ENCODE data around the gene DOCK8. TPM values are rescaled to one million over a fixed set of nuclear protein-coding genes. Genes with fewer than 3 reads are reported as not detected.
A peak's percentile ranks its signal among the peaks of the same experiment; 100 is the strongest.

DOCK8 gene
- total RNA-seq, 6 experiments from 2014 or later = 5.8 to 20.5 (median 9.5) TPM

DNA sequence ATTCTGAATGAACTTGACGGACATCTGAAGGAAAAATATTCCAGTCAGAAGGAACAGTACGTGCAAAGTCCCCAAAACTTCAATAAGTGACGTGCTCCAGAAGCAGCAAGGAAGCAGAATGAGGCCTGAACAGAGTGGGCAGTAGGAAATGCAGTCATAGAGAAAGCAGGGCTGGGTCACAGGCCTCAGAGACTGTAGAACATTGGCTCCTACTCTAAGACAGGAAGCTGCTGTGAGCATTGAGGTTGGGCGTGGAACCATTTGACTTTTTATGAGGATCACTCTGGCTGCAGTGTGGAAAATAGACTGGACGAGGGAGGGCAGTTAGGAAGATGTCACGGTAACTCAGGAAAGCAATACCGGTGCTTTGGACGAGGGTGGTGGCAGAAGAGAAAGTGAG, 64.0 kb downstream of the DOCK8 start:
- no peaks in the 10 kb centered on the region for H3K27me3 ChIP-seq
- no peaks in the 10 kb centered on the region for H3K36me3 ChIP-seq
- DNase-seq (no peak), ATAC-seq (peak; percentile 56 to 70 (median 66))
- no peak overlapping the region for H3K27ac ChIP-seq
- TF ChIP-seq, protein P1, sequence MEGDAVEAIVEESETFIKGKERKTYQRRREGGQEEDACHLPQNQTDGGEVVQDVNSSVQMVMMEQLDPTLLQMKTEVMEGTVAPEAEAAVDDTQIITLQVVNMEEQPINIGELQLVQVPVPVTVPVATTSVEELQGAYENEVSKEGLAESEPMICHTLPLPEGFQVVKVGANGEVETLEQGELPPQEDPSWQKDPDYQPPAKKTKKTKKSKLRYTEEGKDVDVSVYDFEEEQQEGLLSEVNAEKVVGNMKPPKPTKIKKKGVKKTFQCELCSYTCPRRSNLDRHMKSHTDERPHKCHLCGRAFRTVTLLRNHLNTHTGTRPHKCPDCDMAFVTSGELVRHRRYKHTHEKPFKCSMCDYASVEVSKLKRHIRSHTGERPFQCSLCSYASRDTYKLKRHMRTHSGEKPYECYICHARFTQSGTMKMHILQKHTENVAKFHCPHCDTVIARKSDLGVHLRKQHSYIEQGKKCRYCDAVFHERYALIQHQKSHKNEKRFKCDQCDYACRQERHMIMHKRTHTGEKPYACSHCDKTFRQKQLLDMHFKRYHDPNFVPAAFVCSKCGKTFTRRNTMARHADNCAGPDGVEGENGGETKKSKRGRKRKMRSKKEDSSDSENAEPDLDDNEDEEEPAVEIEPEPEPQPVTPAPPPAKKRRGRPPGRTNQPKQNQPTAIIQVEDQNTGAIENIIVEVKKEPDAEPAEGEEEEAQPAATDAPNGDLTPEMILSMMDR (IDR thresholded peaks at IDR 0.05) = no peak
- no peak for TF ChIP-seq POLR2A (IDR thresholded peaks at IDR 0.05)
- 51% methylated on average over 8 of the region's 8 CpGs for WGBS (ENCODE audit: insufficient coverage, low coverage, low lambda C conversion rate, missing lambda C conversion rate)
- no peaks in the 10 kb centered on the region for H3K9me3 ChIP-seq
- no peaks in the 10 kb centered on the region for H3K4me1 ChIP-seq
- H3K4me3 ChIP-seq = no peak overlapping the region
- intact Hi-C loops (cut with DNase I) = no loop called here

DNA sequence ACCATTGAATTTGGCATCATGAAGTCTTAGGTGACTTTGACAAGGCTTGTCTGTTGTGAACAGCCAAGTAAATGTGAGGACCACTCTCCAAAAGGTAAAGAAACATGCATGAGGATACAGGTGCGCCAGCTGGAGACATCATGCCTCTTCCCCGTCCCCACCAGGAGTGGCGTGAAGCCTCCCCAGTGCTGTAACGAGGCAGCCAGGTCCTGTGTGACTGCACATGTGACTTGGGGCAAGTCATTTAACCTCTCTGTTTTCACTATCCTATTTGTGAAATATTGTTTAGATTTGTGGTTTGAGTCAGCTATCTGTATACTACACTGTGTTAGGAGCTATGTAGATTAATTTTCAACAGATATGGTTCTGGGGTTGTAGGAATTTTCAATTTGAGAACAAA, 65.0 kb downstream of the DOCK8 start:
- no peaks in the 10 kb centered on the region for H3K27me3 ChIP-seq
- H3K9me3 ChIP-seq = no peaks in the 10 kb centered on the region
- no peak for DNase-seq
- no peak for ATAC-seq
- H3K36me3 ChIP-seq = no peaks in the 10 kb centered on the region
- no peaks in the 10 kb centered on the region for H3K4me1 ChIP-seq
- no peak overlapping the region for H3K27ac ChIP-seq
- no peak overlapping the region for H3K4me3 ChIP-seq
- no peak for TF ChIP-seq POLR2A (IDR thresholded peaks at IDR 0.05)
- TF ChIP-seq, protein P1 (IDR thresholded peaks at IDR 0.05) = no peak
- 38% methylated on average over 4 of the region's 4 CpGs for WGBS (ENCODE audit: insufficient coverage, low coverage, low lambda C conversion rate, missing lambda C conversion rate)
- intact Hi-C loops (cut with DNase I) = no loop called here

DNA sequence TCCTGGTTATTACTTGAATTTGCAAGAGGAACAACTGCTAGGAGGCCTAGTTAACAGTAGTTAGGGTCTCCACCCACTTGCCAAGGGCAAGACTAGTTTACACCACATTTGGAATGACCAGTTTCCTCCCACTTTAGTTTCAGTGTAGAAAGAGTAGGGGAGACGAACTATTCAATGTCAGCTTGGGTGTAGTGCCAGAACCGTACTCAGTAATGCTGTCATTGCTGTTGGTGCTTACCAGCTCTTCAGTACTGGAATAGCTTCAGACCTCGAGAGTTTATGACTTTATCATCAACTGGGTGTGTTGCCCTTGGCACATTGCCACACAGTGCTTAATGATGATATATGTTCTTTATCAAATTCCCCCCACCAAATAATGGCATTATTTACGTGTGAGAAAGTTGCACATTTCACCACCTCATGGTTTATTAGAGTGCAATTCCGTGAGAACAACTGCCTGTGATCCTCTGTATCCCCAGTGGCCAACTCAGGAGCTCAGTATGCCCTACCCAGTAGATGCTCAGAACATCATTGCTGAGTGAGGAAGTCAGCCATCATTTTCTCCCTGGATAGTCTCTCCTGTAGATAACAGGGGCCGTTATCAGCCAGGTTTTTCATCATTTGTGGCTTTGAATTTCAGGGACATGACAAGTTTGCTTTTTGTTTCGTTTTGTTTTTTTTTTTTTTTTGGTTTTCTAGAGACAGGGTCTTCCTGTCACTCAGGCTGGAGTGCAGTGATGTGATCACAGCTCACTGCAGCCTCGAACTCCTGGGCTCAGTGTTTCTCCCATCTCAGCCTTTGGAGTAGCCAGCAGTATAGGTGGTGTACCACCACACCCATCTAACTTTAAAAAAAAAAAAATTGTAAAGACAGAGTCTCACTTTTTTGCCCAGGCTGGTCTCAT, 67.3 kb downstream of the DOCK8 start:
- no peak for TF ChIP-seq POLR2A (IDR thresholded peaks at IDR 0.05)
- TF ChIP-seq, protein P1 (IDR thresholded peaks at IDR 0.05) = no peak
- Histone ChIP-seq H3K27me3 (no peaks in the 10 kb centered on the region), H3K9me3 (no peaks in the 10 kb centered on the region), H3K36me3 (no peaks in the 10 kb centered on the region), H3K4me1 (no peaks in the 10 kb centered on the region), H3K4me3 (no peak overlapping the region), H3K27ac (no peak overlapping the region)
- no peak for DNase-seq
- WGBS (ENCODE audit: insufficient coverage, low coverage, low lambda C conversion rate, missing lambda C conversion rate) = 30% methylated on average over 8 of the region's 8 CpGs
- intact Hi-C loops (cut with DNase I) = no loop called here
- peak in 3 of 4 donors; percentile 32 to 39 (median 33) for ATAC-seq

DNA sequence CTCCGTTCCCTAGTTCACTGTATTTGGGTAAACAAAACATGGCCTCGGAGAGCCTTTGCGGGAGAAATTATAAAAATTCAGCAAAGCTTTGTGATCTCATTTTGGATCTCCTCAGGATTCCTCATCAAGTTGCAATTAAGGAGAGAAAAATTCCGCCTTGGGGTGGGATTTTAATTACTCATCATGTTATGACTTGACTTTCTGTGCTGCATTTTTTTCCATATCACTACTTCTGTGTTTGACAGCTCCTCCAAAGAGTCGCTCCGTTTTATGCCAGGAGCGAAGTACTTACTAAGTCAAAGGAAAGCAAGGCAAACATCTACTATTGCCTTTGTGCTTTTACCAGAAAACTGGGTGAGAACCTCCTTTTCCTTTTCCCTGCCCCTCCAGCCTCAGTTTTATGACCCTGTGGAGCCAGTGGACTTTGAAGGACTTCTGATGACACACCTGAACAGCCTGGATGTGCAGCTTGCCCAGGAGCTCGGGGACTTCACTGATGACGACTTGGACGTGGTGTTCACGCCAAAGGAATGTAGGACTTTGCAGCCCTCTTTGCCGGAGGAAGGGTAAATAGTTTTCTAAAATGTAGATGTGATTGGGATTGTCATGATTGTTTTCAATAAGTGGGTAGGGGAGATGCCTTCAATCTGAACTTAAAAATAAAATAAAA, 71.5 kb downstream of the DOCK8 start:
- 79% methylated on average over 12 of the region's 12 CpGs for WGBS (ENCODE audit: insufficient coverage, low coverage, low lambda C conversion rate, missing lambda C conversion rate)
- ATAC-seq = no peak
- H3K27me3 ChIP-seq = no peaks in the 10 kb centered on the region
- DNase-seq = no peak
- no peaks in the 10 kb centered on the region for H3K4me1 ChIP-seq
- no peaks in the 10 kb centered on the region for H3K9me3 ChIP-seq
- TF ChIP-seq POLR2A (IDR thresholded peaks at IDR 0.05) = no peak
- TF ChIP-seq, protein P1 (IDR thresholded peaks at IDR 0.05) = no peak
- intact Hi-C loops (cut with DNase I) = no loop called here
- H3K27ac ChIP-seq = no peak overlapping the region
- no peaks in the 10 kb centered on the region for H3K36me3 ChIP-seq
- no peak overlapping the region for H3K4me3 ChIP-seq
